GM12878 (cell line): ENCODE measurements around the gene VEGFA. TPM values are rescaled to one million over a fixed set of nuclear protein-coding genes. Genes with fewer than 3 reads are reported as not detected.

ENCODE experiments used
- ATAC-seq: fragments of 200-7000 bp; cut with Tn5 transposase; 3 replicates; pipeline ENCODE4 v1.9.1; 2020; ENCODE audit warnings: mild to moderate bottlenecking, moderate library complexity
- BruUV-seq: library from RNA; stranded (reverse); fragments of 400-500 nt; replicated peaks from 2 replicates; lab custom pipeline; 2021; lab: Mats Ljungman, UMichigan
- CTCF ChIA-PET: fragments of 300-600 bp; sonication (Branson Sonifier 250); formaldehyde crosslinking; extraction: SDS; loops from one replicate; lab custom pipeline; 2021; ENCODE audit warnings: inconsistent platforms; lab: Yijun Ruan, JAX
- POLR2A ChIA-PET: fragments of 350-600 bp; formaldehyde crosslinking; extraction: SDS; loops from one replicate; lab custom pipeline; 2021; ENCODE audit warnings: inconsistent platforms; lab: Charles Lee
- RAD21 ChIA-PET: fragments of 300-600 bp; sonication (Branson Sonifier 250); formaldehyde crosslinking; loops from one replicate; lab custom pipeline; 2023; ENCODE audit warnings: antibody characterized with exemption; ENCODE audit not compliant: unreplicated experiment; lab: Charles Lee
- SMC1A ChIA-PET: fragments of 300-600 bp; sonication (Branson Sonifier 250); formaldehyde crosslinking; loops from one replicate; lab custom pipeline; 2023; ENCODE audit not compliant: unreplicated experiment, uncharacterized antibody; lab: Charles Lee
- DNase-seq: peaks from one replicate; pipeline ENCODE4 v3.0.0-alpha.2; 2011; ENCODE audit warnings: low read depth, low spot score
- FAIRE-seq: peaks from 3 replicates; lab custom pipeline; 2011; peaks lifted over from hg19 to GRCh38; lab: Jason Lieb, UNC
- H2AFZ ChIP-seq: 2 replicates; pipeline ENCODE4 v1.6.0; 2011; ENCODE audit warnings: low read depth, low read length, control low read depth; ENCODE audit not compliant: control insufficient read depth
- H3K27ac ChIP-seq: 2 replicates; pipeline ENCODE4 v1.5.1; 2011; ENCODE audit warnings: control low read depth; ENCODE audit not compliant: control insufficient read depth, insufficient read depth
- H3K27me3 ChIP-seq, 2 experiments: replicated peaks in 1 of 2; 2 replicates each; pipeline versions ENCODE4 v1.6.0 to v1.6.1; 2011; ENCODE audit warnings: low read length in 1 of 2; ENCODE audit not compliant: control insufficient read depth in 2 of 2, insufficient read depth in 2 of 2
- H3K36me3 ChIP-seq, 2 experiments: 2 replicates each; pipeline ENCODE4 v1.5.1; 2011; ENCODE audit warnings: low read length in 1 of 2; ENCODE audit not compliant: control insufficient read depth in 2 of 2, insufficient read depth in 2 of 2
- H3K4me1 ChIP-seq: 2 replicates; pipeline ENCODE4 v1.6.1; 2011; ENCODE audit warnings: mild to moderate bottlenecking, low read length, moderate library complexity, mixed read lengths; ENCODE audit not compliant: control insufficient read depth, insufficient read depth
- H3K4me2 ChIP-seq: 2 replicates; pipeline ENCODE4 v1.6.0; 2011; ENCODE audit warnings: control low read depth; ENCODE audit not compliant: control insufficient read depth, insufficient read depth
- H3K4me3 ChIP-seq: fragments of 200-600 bp; sonication (generic); 2 replicates; pipeline ENCODE4 v1.5.1; 2016
- H3K79me2 ChIP-seq: 2 replicates; pipeline ENCODE4 v1.6.0; 2011; ENCODE audit warnings: low read length; ENCODE audit not compliant: control insufficient read depth, insufficient read depth
- H3K9ac ChIP-seq: 2 replicates; pipeline ENCODE4 v1.8.0; 2011; ENCODE audit warnings: low read length, control low read depth, mixed read lengths; ENCODE audit not compliant: control insufficient read depth, insufficient read depth
- H3K9me3 ChIP-seq: replicated peaks from 3 replicates; pipeline ENCODE4 v1.5.1; 2011; ENCODE audit warnings: mild to moderate bottlenecking, low read length; ENCODE audit not compliant: control insufficient read depth, insufficient read depth
- H4K20me1 ChIP-seq: 2 replicates; pipeline ENCODE4 v1.6.0; 2011; ENCODE audit not compliant: control insufficient read depth, insufficient read depth
- RAD51 ChIP-seq: fragments of 450-650 bp; IDR thresholded peaks from 2 replicates; pipeline ENCODE4 v1.6.1; 2016; ENCODE audit warnings: moderate library complexity, mild to moderate bottlenecking, inconsistent platforms
- RCOR1 ChIP-seq: conservative IDR thresholded peaks from 2 replicates; pipeline ENCODE4 v1.6.1; 2012; ENCODE audit warnings: low read depth, low read length, improper control_type of control experiment
- STAT1 ChIP-seq: fragments of 450-650 bp; conservative IDR thresholded peaks from 2 replicates; pipeline ENCODE4 v1.6.1; 2014; ENCODE audit warnings: antibody characterized with exemption, mild to moderate bottlenecking
- ZNF207 ChIP-seq: fragments of 450-650 bp; IDR thresholded peaks from 2 replicates; pipeline ENCODE4 v1.6.1; 2014; ENCODE audit warnings: antibody characterized with exemption, mild to moderate bottlenecking, borderline replicate concordance
- ZNF24 ChIP-seq: fragments of 450-650 bp; IDR thresholded peaks from 2 replicates; pipeline ENCODE4 v1.6.1; 2017; ENCODE audit warnings: antibody characterized with exemption, mild to moderate bottlenecking
- WGBS: methylation state at CpG from one replicate; pipeline ENCODE4 v1.1.6; 2016; ENCODE audit warnings: low lambda C conversion rate; ENCODE audit not compliant: insufficient replicate concordance, insufficient coverage; ENCODE audit errors: missing lambda C conversion rate; 5-methylcytosine and 5-hydroxymethylcytosine counted together
- in situ Hi-C: fragments of 300-500 bp; cut with MboI; formaldehyde crosslinking; loops from 9 replicates; pipeline ENCODE4 v1.14.3; 2018; ENCODE audit warnings: mixed read lengths
- intact Hi-C: fragments of 100-400 bp; cut with micrococcal nuclease; formaldehyde crosslinking; loops from one replicate; pipeline ENCODE4 v1.14.2; 2022; ENCODE audit not compliant: unreplicated experiment
- polyA plus RNA-seq, 11 experiments: library from polyadenylated mRNA; depleted of rRNA in 4 of 11; unstranded in 6 of 11; stranded (reverse) in 5 of 11; fragments of >200 nt; fragmentation: Nextera tagmentation in 4 of 11; fragmentation: Illumina TruSeq in 1 of 11; extraction: Ambion mirVana in 4 of 11; extraction: Trizol in 1 of 11; gene quantifications; 1 replicate in 1 of 11; 2 replicates in 10 of 11; pipeline versions ENCODE4 v1.2.1 to v1.2.3, GENCODE V29; 2011 to 2016; ENCODE audit warnings: inconsistent platforms in 2 of 11, missing spikeins in 2 of 11, low read depth in 1 of 11
- total RNA-seq, 4 experiments: library from RNA; depleted of rRNA in 3 of 4; stranded (reverse); fragments of >200 nt in 3 of 4; fragmentation: Illumina TruSeq in 1 of 4; extraction: Trizol in 1 of 4; gene quantifications; 2 replicates each; pipeline versions ENCODE4 v1.2.1 to v1.2.3, GENCODE V29; 2013 to 2021

Gene VEGFA
- total and polyA plus RNA-seq, 10 of the 15 experiments (the other 5 are each of a cell fraction or from before 2014, with no cell fraction given): 0.96 to 140 (median 16.9) TPM

GRCh38 chr6:43803055-43803782 lies 33.2 kb downstream of the VEGFA start:
- WGBS: 28% methylated on average over 6 of the region's 6 CpGs
- BruUV-seq: no TSS peak
- FAIRE-seq: no peak
- Histone ChIP-seq H3K79me2 (no peaks in the 10 kb centered on the region), H3K27me3 (no peaks in the 10 kb centered on the region), H3K36me3 (no peaks in the 10 kb centered on the region), H3K27ac (no peak overlapping the region), H3K9me3 (no peaks in the 10 kb centered on the region), H3K9ac (no peak overlapping the region), H3K4me3 (no peak overlapping the region), H2AFZ (no peak overlapping the region), H4K20me1 (no peaks in the 10 kb centered on the region), H3K4me1 (peaks cover 9% of the 10 kb centered on the region), H3K4me2 (no peak overlapping the region)
- ATAC-seq: no peak
- in situ Hi-C loops (no loop called here), intact Hi-C loops (no loop called here)
- TF ChIP-seq ZNF24 (0 out of 2 replicates have a peak, but pooled peaks have one; percentile 50), RCOR1 (no peak)
- DNase-seq: no peak
- CTCF ChIA-PET: interaction anchor here (0.9 kb wide), 1 partner anchor 43 kb away, joined by 3 read pairs; no protein-coding TSS in a partner anchor
- RAD21 ChIA-PET: no interaction called here
- SMC1A ChIA-PET: interaction anchor here (1.7 to 2.0 kb wide), 3 partner anchors 14 to 29 kb away, joined by 4 to 11 read pairs (median 6); no protein-coding TSS in a partner anchor
- POLR2A ChIA-PET: interaction anchor here (0.6 to 1.5 kb wide), 3 partner anchors 51 to 155 kb away, joined by 3 to 5 read pairs (median 3); no protein-coding TSS in a partner anchor

- in situ Hi-C loops: no loop called here
- ChIA-PET SMC1A (interaction anchor here (1.2 to 2.0 kb wide), 4 partner anchors 13 to 30 kb away, joined by 4 to 6 read pairs (median 5); no protein-coding TSS in a partner anchor), RAD21 (interaction anchor here (0.5 kb wide), 1 partner anchor 141 kb away, joined by 3 read pairs; no protein-coding TSS in a partner anchor), CTCF (interaction anchor here (0.6 to 2.2 kb wide), 4 partner anchors 13 to 38 kb away, joined by 3 to 8 read pairs (median 4); no protein-coding TSS in a partner anchor), POLR2A (interaction anchor here (0.7 to 1.9 kb wide), 4 partner anchors 8 to 50 kb away, joined by 3 to 8 read pairs (median 4); partner anchors contain the start of gene VEGFA)
- no TSS peak for BruUV-seq
- WGBS: 63% methylated on average over 2 of the region's 2 CpGs
- no peak overlapping the region for H3K9ac ChIP-seq
- intact Hi-C loops: no loop called here
- no peaks in the 10 kb centered on the region for H3K9me3 ChIP-seq
- no peak for DNase-seq
- H3K4me2 ChIP-seq: no peak overlapping the region
- H3K4me1 ChIP-seq: peaks cover 8% of the 10 kb centered on the region
- peak; percentile 35 for ATAC-seq
- FAIRE-seq: no peak
- H3K36me3 ChIP-seq: no peaks in the 10 kb centered on the region
- no peaks in the 10 kb centered on the region for H3K79me2 ChIP-seq
- no peaks in the 10 kb centered on the region for H4K20me1 ChIP-seq
- no peaks in the 10 kb centered on the region for H3K27me3 ChIP-seq
- no peak overlapping the region for H2AFZ ChIP-seq
- no peak for TF ChIP-seq ZNF207
- peak; percentile 56 for TF ChIP-seq RAD51
- no peak for TF ChIP-seq STAT1
- H3K4me3 ChIP-seq: no peak overlapping the region
- no peak overlapping the region for H3K27ac ChIP-seq
Observed at GRCh38 chr6:43803783-43804549, 34.0 kb downstream of the VEGFA start.
